ENCODE measurements around the gene HBS1L. TPM values are rescaled to one million over a fixed set of nuclear protein-coding genes. Genes with fewer than 3 reads are reported as not detected.

HBS1L gene
- total RNA-seq, 1 experiment from 2014 or later = 160 TPM

Other genes with a start within 250 kb of the HBS1L start
- 0.69 and 0.77 TPM in 2 replicates for gene ALDH8A1, start 104.7 kb downstream of the HBS1L start, total RNA-seq (2014; rRNA removed; shearing (Covaris generic))
- gene MYB, start 126.5 kb upstream of the HBS1L start, total RNA-seq (2014; rRNA removed; shearing (Covaris generic)) = 1.2 and 4.1 TPM in 2 replicates

Measured in A172 (cell line).